ENCODE results near the gene GEMIN5. TPM values are rescaled to one million over a fixed set of nuclear protein-coding genes. Genes with fewer than 3 reads are reported as not detected.

GEMIN5 gene
- total RNA-seq, 2 donors from 2014 or later = 6.5 to 12.1 TPM

- intact Hi-C loops (cut with DNase I) = no loop called here
- Histone ChIP-seq H3K27ac (no peak overlapping the region), H3K4me3 (no peak overlapping the region), H3K4me1 (no peaks in the 10 kb centered on the region), H3K9ac (ENCODE audit: low read depth in 2 of 2, low read length in 2 of 2) (no peak overlapping the region), H3K36me3 (no peaks in the 10 kb centered on the region), H3K9me3 (no peaks in the 10 kb centered on the region), H3K27me3 (no peaks in the 10 kb centered on the region)
- no peak for TF ChIP-seq CTCF (IDR thresholded peaks at IDR 0.05)
- no peak for DNase-seq
Observed at GRCh38 chr5:154901276-154901675, 36.7 kb downstream of the GEMIN5 start.

GRCh38 chr5:154900066-154900465 lies 37.9 kb downstream of the GEMIN5 start:
- Histone ChIP-seq H3K9me3 (no peaks in the 10 kb centered on the region), H3K4me1 (no peaks in the 10 kb centered on the region), H3K4me3 (no peak overlapping the region), H3K27ac (no peak overlapping the region), H3K36me3 (no peaks in the 10 kb centered on the region), H3K27me3 (no peaks in the 10 kb centered on the region), H3K9ac (ENCODE audit: low read depth in 2 of 2, low read length in 2 of 2) (no peak overlapping the region)
- DNase-seq = no peak
- intact Hi-C loops (cut with DNase I) = no loop called here
- no peak for TF ChIP-seq CTCF (IDR thresholded peaks at IDR 0.05)

GRCh38 chr5:154899151-154899816 lies 38.7 kb downstream of the GEMIN5 start:
- no peaks in the 10 kb centered on the region for H3K36me3 ChIP-seq
- H3K9ac ChIP-seq (ENCODE audit: low read depth in 2 of 2, low read length in 2 of 2) = no peak overlapping the region
- H3K4me3 ChIP-seq = no peak overlapping the region
- TF ChIP-seq CTCF (IDR thresholded peaks at IDR 0.05) = no peak
- H3K27me3 ChIP-seq = no peaks in the 10 kb centered on the region
- no peak overlapping the region for H3K27ac ChIP-seq
- H3K4me1 ChIP-seq = no peaks in the 10 kb centered on the region
- intact Hi-C loops (cut with DNase I) = no loop called here
- no peaks in the 10 kb centered on the region for H3K9me3 ChIP-seq
- DNase-seq = no peak

GRCh38 chr5:154898210-154898609 lies 39.8 kb downstream of the GEMIN5 start:
- no peak overlapping the region for H3K27ac ChIP-seq
- no peaks in the 10 kb centered on the region for H3K4me1 ChIP-seq
- H3K9ac ChIP-seq (ENCODE audit: low read depth in 2 of 2, low read length in 2 of 2) = no peak overlapping the region
- no peaks in the 10 kb centered on the region for H3K9me3 ChIP-seq
- no peak overlapping the region for H3K4me3 ChIP-seq
- H3K27me3 ChIP-seq = no peaks in the 10 kb centered on the region
- no peak for TF ChIP-seq CTCF (IDR thresholded peaks at IDR 0.05)
- no peak for DNase-seq
- H3K36me3 ChIP-seq = no peaks in the 10 kb centered on the region
- intact Hi-C loops (cut with DNase I) = no loop called here

- no peak for DNase-seq
- Histone ChIP-seq H3K4me3 (no peak overlapping the region), H3K4me1 (no peaks in the 10 kb centered on the region), H3K9ac (ENCODE audit: low read depth in 2 of 2, low read length in 2 of 2) (no peak overlapping the region), H3K27ac (no peak overlapping the region), H3K27me3 (no peaks in the 10 kb centered on the region), H3K9me3 (no peaks in the 10 kb centered on the region), H3K36me3 (peaks cover 3% of the 10 kb centered on the region)
- intact Hi-C loops (cut with DNase I) = no loop called here
- TF ChIP-seq CTCF (IDR thresholded peaks at IDR 0.05) = no peak
Observed at GRCh38 chr5:154896562-154897165, 41.3 kb downstream of the GEMIN5 start.

Data from colonic mucosa (tissue), 4 donors.